ENCODE results near the gene CBX7.

Gene CBX7

GRCh38 chr22:39128508-39128907, 24.0 kb downstream of the CBX7 start:
- DNase-seq (ENCODE audit: low read depth in 1 of 2, low spot score in 1 of 2): no peak

GRCh38 chr22:39125622-39126021, 26.9 kb downstream of the CBX7 start:
- DNase-seq (ENCODE audit: low read depth in 1 of 2, low spot score in 1 of 2): no peak

- no peak for DNase-seq (ENCODE audit: low read depth in 1 of 2, low spot score in 1 of 2)
These were observed 28.5 kb downstream of the CBX7 start for GRCh38 chr22:39123751-39124581.

- DNase-seq (ENCODE audit: low read depth in 1 of 2, low spot score in 1 of 2): no peak
These were observed 29.6 kb downstream of the CBX7 start for GRCh38 chr22:39122772-39123470.

- DNase-seq (ENCODE audit: low read depth in 1 of 2, low spot score in 1 of 2): no peak
These were observed 31.5 kb downstream of the CBX7 start for GRCh38 chr22:39120983-39121382.

DNA sequence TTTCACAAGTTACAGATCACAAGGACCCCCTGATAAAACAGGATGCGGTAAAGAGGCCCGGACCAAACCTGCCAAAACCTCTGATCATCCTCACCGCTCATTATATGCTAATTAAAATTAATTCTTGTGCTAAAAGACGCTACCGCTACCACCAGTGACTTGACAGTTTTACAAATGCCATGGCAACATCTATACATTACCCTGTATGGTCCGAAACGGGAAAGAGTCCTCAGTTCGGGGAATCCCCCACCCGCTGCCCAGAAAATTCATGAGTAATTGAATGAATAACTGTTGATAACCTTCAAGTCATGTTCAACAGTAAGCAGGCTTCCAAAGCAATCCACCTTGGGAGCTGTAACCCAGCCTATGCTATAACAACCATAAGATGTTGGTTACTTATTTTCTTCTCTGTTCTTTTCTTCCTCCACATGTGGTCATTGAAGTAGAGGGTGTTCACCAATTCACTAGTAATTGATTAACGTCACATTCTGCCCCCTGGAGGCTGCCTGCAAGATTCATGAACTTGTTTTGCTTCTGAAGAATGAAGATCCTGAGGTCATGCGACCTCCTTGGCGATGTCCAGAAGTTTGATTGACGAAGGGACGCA, 34.8 kb downstream of the CBX7 start:
- peak; percentile 45 to 46 for DNase-seq (ENCODE audit: low read depth in 1 of 2, low spot score in 1 of 2)

GRCh38 chr22:39115977-39116621, 36.4 kb downstream of the CBX7 start:
- DNase-seq (ENCODE audit: low read depth in 1 of 2, low spot score in 1 of 2): no peak

DNA sequence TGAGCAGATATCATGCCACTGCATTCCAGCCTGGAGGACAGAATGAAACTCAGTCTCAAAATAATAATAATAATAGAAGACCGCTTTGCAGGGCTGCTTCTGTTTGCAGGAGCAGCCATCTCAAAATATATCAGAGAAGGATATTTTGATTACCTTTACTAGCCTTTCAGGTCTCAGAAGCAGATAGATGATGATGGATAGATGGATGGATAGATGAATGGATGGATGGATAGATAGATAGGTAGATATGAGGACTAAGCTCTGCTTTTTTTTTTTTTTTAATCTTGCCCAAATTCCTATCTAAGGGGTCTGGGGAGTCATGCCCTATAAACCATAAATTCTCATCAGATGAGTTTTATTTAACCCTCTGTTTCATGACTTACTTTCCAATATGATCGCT, 36.9 kb downstream of the CBX7 start:
- no peak for DNase-seq (ENCODE audit: low read depth in 1 of 2, low spot score in 1 of 2)

DNA sequence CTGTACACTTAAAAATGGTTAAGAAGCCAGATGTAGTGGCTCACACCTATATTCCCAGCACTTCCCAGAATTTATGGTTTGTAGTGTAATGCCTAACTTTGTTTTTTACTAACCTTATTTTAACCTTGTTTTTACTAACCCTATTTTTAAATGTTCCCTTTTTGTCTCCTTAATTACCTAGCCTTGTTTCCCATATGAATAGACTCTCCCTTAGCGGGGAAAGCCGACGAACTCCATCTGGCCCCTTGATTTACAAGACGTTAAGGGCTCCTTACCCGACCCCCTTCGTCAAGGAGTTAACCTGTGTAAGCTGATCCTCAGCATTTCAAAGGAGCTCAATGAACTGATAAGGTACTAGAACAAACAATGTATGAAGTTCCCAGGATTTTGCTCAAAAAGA, 38.4 kb downstream of the CBX7 start:
- DNase-seq (ENCODE audit: low read depth in 1 of 2, low spot score in 1 of 2): no peak

- DNase-seq (ENCODE audit: low read depth in 1 of 2, low spot score in 1 of 2): no peak
These were observed 41.6 kb downstream of the CBX7 start for GRCh38 chr22:39110631-39111561.

GRCh38 chr22:39109361-39109760, 43.1 kb downstream of the CBX7 start:
- DNase-seq (ENCODE audit: low read depth in 1 of 2, low spot score in 1 of 2): no peak

- no peak for DNase-seq (ENCODE audit: low read depth in 1 of 2, low spot score in 1 of 2)
These were observed 44.0 kb downstream of the CBX7 start for GRCh38 chr22:39108487-39108886.

- DNase-seq (ENCODE audit: low read depth in 1 of 2, low spot score in 1 of 2): no peak
These were observed 46.2 kb downstream of the CBX7 start for GRCh38 chr22:39106326-39106725.

- no peak for DNase-seq (ENCODE audit: low read depth in 1 of 2, low spot score in 1 of 2)
These were observed 49.0 kb downstream of the CBX7 start for GRCh38 chr22:39103431-39103830.

- DNase-seq (ENCODE audit: low read depth in 1 of 2, low spot score in 1 of 2): no peak
These were observed 51.3 kb downstream of the CBX7 start for GRCh38 chr22:39101226-39101625.

DNA sequence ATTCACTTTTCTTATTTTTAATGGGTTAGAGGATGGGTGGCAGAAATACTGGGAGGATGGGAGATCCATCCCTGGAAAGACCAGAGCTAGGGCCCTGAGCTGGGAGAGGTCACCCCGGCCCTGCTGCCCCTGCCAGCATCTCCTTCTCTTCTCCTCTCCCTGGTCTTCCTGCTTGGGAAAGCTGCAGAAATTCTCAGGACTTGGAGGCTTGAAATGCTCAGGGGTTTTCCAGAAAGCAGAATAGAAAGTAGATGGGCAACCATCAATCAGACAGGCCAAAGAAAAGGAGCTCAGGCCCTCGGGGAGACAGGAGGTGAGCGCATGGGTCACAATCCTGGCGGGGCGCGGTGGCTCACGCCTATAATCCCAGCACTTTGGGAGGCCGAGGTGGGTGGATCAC, 53.9 kb downstream of the CBX7 start:
- no peak for DNase-seq (ENCODE audit: low read depth in 1 of 2, low spot score in 1 of 2)

DNA sequence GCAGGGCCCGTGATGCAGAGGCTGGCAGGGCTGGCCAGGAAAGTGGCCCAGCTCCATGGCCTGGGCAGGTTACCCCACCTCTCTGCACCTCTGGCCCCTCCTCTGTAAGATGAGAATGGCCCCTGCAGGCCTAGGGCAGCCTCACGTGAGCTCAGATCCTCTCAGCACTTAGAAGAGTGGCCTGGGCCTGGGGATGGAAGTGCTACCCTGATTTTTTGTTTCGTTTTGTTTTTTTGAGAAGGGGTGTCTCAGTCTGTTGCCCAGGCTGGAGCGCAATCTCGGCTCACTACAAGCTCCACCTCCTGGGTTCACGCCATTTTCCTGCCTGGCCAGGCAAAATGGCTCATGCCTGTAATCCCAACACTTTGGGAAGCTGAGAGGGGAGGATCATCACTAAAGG, 54.5 kb downstream of the CBX7 start:
- DNase-seq (ENCODE audit: low read depth in 1 of 2, low spot score in 1 of 2): no peak

DNA sequence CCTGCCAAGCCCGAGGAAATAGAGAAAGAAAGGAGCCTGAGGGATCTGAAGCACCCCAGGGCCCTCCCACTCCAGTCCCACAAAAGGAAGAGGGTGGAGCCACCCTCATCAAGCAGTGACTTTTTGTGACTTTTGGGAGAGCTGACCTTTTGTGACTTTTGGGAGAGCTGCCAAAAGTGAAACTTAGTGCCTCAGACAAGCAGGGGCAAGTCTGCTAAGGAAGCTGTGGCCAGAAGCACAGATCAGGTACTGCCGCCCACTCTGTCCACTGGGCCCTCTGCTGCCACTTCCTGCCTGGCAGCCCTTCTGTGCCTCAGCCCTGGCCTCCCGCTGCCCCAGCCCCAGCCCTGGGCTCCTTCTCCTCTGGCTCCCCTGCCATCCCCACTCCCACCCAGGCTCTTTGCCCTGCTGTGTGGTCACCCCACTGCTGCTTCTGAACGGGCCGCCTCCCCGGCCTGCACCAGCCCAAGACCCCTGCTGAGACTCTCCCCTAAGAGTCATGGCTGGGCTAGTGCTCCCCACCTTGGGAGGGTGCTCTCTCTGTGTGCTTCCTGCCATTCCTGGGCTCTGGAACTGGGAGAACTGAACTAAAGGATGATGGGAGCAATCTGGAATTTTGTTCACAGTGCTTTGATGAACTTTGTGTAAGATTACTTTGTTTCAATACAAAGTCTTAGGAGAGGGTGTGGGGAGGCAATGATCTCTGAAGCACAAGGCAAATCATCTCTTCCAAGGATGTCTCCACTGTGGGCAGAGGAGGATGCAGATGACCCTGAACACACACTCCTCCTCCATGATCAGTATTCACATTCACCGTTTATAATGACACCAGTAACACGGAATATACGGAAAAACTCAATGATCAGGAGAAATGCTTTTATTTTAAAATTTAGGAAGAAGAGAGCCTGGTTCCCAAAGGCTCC, 55.1 kb downstream of the CBX7 start, which contains the start of gene APOBEC3H:
APOBEC3H (plus strand) TSS at position 147 of the 923 bp plus-strand sequence. CDS start 3,035 bp downstream, outside the sequence.
- DNase-seq (ENCODE audit: low read depth in 1 of 2, low spot score in 1 of 2): no peak

DNA sequence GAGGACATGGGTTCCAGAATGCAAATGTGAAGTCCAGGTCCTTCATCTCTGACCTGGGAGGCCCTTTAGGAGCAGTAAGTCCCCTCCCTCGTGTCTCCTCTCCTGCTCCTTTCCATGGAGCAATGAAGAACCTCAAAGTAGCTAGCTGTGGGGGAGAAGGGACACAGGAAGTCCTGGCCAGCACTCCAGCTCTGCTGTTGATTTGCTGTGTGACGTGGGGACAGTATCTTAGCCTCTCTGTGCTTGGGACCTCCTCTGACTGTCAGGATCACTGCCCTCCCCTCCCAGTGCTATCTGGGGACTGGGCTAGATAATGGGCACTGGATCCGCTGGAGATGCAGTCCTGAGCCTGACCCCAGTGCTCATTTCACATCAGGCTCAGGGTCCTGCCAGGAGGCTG, 56.5 kb downstream of the CBX7 start:
- DNase-seq (ENCODE audit: low read depth in 1 of 2, low spot score in 1 of 2): no peak
